Endothelial cell of umbilical vein (primary cell): Measurements from ENCODE around the gene KCNJ15. TPM values are rescaled to one million over a fixed set of nuclear protein-coding genes. Genes with fewer than 3 reads are reported as not detected.

ENCODE experiments used
- BruUV-seq: library from RNA; stranded (reverse); fragments of 400-500 nt; replicated peaks from 2 replicates; lab custom pipeline; 2021; lab: Mats Ljungman, UMichigan
- CTCF ChIA-PET: fragments of 300-600, 350-600 bp; sonication (Branson Sonifier 250); formaldehyde crosslinking; loops from one replicate; lab custom pipeline; 2021; ENCODE audit warnings: antibody characterized with exemption, inconsistent platforms; lab: Charles Lee
- POLR2A ChIA-PET: fragments of 300-600, 350-600 bp; sonication (Branson Sonifier 250); formaldehyde crosslinking; loops from one replicate; lab custom pipeline; 2021; ENCODE audit warnings: antibody characterized with exemption, inconsistent platforms; lab: Charles Lee
- DNase-seq: peaks from one replicate; pipeline ENCODE4 v3.0.0-alpha.2; 2011; ENCODE audit warnings: low read depth, low spot score
- FAIRE-seq: peaks from 2 replicates; lab custom pipeline; 2011; peaks lifted over from hg19 to GRCh38; lab: Jason Lieb, UNC
- H2AFZ ChIP-seq: 2 replicates; pipeline ENCODE4 v1.6.0; 2012; ENCODE audit warnings: low read depth, low read length, control low read depth, inconsistent platforms
- H3K27ac ChIP-seq: 2 replicates; pipeline ENCODE4 v1.5.1; 2011; ENCODE audit warnings: low read depth, mild to moderate bottlenecking, control low read depth, low read length, moderate library complexity; ENCODE audit not compliant: insufficient read depth
- H3K27me3 ChIP-seq, 2 experiments: 2 replicates each; pipeline versions ENCODE4 v1.6.0 to v1.6.1; 2011; ENCODE audit warnings: low read length in 2 of 2, mixed read lengths in 1 of 2; ENCODE audit not compliant: control insufficient read depth in 2 of 2, insufficient read depth in 2 of 2
- H3K36me3 ChIP-seq, 2 experiments: 2 replicates in 1 of 2; 3 replicates in 1 of 2; pipeline ENCODE4 v1.5.1; 2011; ENCODE audit warnings: low read length in 2 of 2, mild to moderate bottlenecking in 1 of 2, moderate library complexity in 1 of 2; ENCODE audit not compliant: control insufficient read depth in 2 of 2, insufficient read depth in 2 of 2; ENCODE audit errors: extremely low read depth in 1 of 2
- H3K4me1 ChIP-seq: 3 replicates; pipeline ENCODE4 v1.5.1; 2011; ENCODE audit warnings: mild to moderate bottlenecking, low read length; ENCODE audit not compliant: control insufficient read depth, insufficient read depth; ENCODE audit errors: extremely low read depth
- H3K4me2 ChIP-seq: 2 replicates; pipeline ENCODE4 v1.6.1; 2011; ENCODE audit warnings: low read length, control low read depth, mixed read lengths; ENCODE audit not compliant: insufficient read depth
- H3K4me3 ChIP-seq, 3 experiments: fragments of 200-600 bp in 1 of 3; sonication (generic), shearing (Covaris generic) in 1 of 3; replicated peaks in 1 of 3; 2 replicates each; pipeline ENCODE4 v1.5.1; 2011 to 2016; ENCODE audit warnings: control low read depth in 3 of 3, low read length in 3 of 3, mild to moderate bottlenecking in 2 of 3, inconsistent platforms in 1 of 3, low read depth in 1 of 3, moderate library complexity in 1 of 3; ENCODE audit not compliant: insufficient read depth in 1 of 3
- H3K79me2 ChIP-seq: 2 replicates; pipeline ENCODE4 v1.6.0; 2012; ENCODE audit warnings: low read length, inconsistent platforms; ENCODE audit not compliant: control insufficient read depth, insufficient read depth
- H3K9ac ChIP-seq: replicated peaks from 2 replicates; pipeline ENCODE3; 2011; ENCODE audit warnings: low read length, control low read depth; ENCODE audit not compliant: insufficient read depth; ENCODE audit errors: extremely low read depth
- H3K9me1 ChIP-seq: replicated peaks from 3 replicates; pipeline ENCODE4 v1.6.0; 2011; ENCODE audit warnings: mild to moderate bottlenecking, low read length; ENCODE audit not compliant: control insufficient read depth, insufficient read depth; ENCODE audit errors: extremely low read depth
- H3K9me3 ChIP-seq: replicated peaks from 2 replicates; pipeline ENCODE4 v1.5.1; 2012; ENCODE audit warnings: low read length, inconsistent platforms; ENCODE audit not compliant: control insufficient read depth, insufficient read depth
- H4K20me1 ChIP-seq: replicated peaks from 2 replicates; pipeline ENCODE3; 2011; ENCODE audit warnings: mild to moderate bottlenecking, low read length; ENCODE audit not compliant: control insufficient read depth, insufficient read depth; ENCODE audit errors: extremely low read depth
- CTCF ChIP-seq, 2 donors: IDR thresholded peaks; 1 replicate in 1 of 2; 2 replicates in 1 of 2; pipeline ENCODE4 v1.5.1; 2011; ENCODE audit warnings: low read length in 2 of 2, mild to moderate bottlenecking in 2 of 2, moderate library complexity in 2 of 2, control low read depth in 1 of 2, inconsistent platforms in 1 of 2, low read depth in 1 of 2; ENCODE audit not compliant: insufficient read depth in 1 of 2; ENCODE audit errors: extremely low read depth in 1 of 2
- EZH2 ChIP-seq: IDR thresholded peaks from 2 replicates; pipeline ENCODE4 v1.6.1; 2012; ENCODE audit warnings: borderline replicate concordance, low read depth, mild to moderate bottlenecking, moderate library complexity, low read length, inconsistent platforms; ENCODE audit not compliant: severe bottlenecking
- FOS ChIP-seq: IDR thresholded peaks from 2 replicates; pipeline ENCODE4 v1.6.1; 2011; ENCODE audit warnings: mild to moderate bottlenecking, low read length, moderate library complexity, borderline replicate concordance; ENCODE audit not compliant: insufficient read depth
- GATA2 ChIP-seq: IDR thresholded peaks from 2 replicates; pipeline ENCODE4 v1.7.0; 2011; ENCODE audit warnings: low read depth, mild to moderate bottlenecking, moderate library complexity, mixed read lengths, low read length; ENCODE audit not compliant: insufficient read length, insufficient read depth
- JUN ChIP-seq: IDR thresholded peaks from 2 replicates; pipeline ENCODE4 v1.6.1; 2011; ENCODE audit warnings: borderline replicate concordance, low read depth; ENCODE audit not compliant: insufficient read length, insufficient read depth
- MAX ChIP-seq: IDR thresholded peaks from 2 replicates; pipeline ENCODE4 v1.6.1; 2011; ENCODE audit not compliant: insufficient read depth, insufficient read length
- MYC ChIP-seq: IDR thresholded peaks from one replicate; pipeline ENCODE4 v1.6.1; 2011; ENCODE audit warnings: mild to moderate bottlenecking, low read depth, low read length
- POLR2A ChIP-seq: IDR thresholded peaks from 2 replicates; pipeline ENCODE4 v1.6.1; 2012; ENCODE audit warnings: low read depth, mild to moderate bottlenecking, control low read depth, low read length
- POLR2AphosphoS5 ChIP-seq: IDR thresholded peaks from 2 replicates; pipeline ENCODE4 v1.6.1; 2012; ENCODE audit warnings: low read depth, mild to moderate bottlenecking, control low read depth, low read length, moderate library complexity; ENCODE audit not compliant: insufficient read depth
- dilution Hi-C: fragments of 300-500 bp; cut with MboI; formaldehyde crosslinking; loops from one replicate; pipeline ENCODE4 v1.15.0; 2019; ENCODE audit warnings: low sequenced_read_pairs; ENCODE audit not compliant: extremely low pct_ligation_motif_present
- intact Hi-C: fragments of 100-400 bp; cut with micrococcal nuclease; formaldehyde crosslinking; loops from one replicate; pipeline ENCODE4 v1.10.0; 2022
- polyA plus RNA-seq, 4 experiments: library from polyadenylated mRNA; depleted of rRNA in 3 of 4; stranded (reverse) in 3 of 4; unstranded in 1 of 4; fragments of >200 nt; gene quantifications; 2 replicates each; pipeline versions ENCODE4 v1.2.1 to v1.2.3, GENCODE V29; 2011 to 2012; ENCODE audit warnings: missing spikeins in 1 of 4
- total RNA-seq: library from RNA; stranded (reverse); gene quantifications from 2 replicates; pipeline ENCODE4 v1.2.3, GENCODE V29; 2021

KCNJ15 gene
- total and polyA plus RNA-seq, 2 donors (not counting 3 experiments of a cell fraction or from before 2014, with no cell fraction given), result 1.4 to 1.5 TPM

- FAIRE-seq (no peak), DNase-seq (peak; percentile 12)
- Histone ChIP-seq H3K9me1 (no peaks in the 10 kb centered on the region), H2AFZ (no peak overlapping the region), H3K27ac (no peak overlapping the region), H3K9me3 (no peaks in the 10 kb centered on the region), H3K36me3 (no peaks in the 10 kb centered on the region), H3K9ac (no peak overlapping the region), H3K4me2 (no peak overlapping the region), H4K20me1 (no peaks in the 10 kb centered on the region), H3K79me2 (no peaks in the 10 kb centered on the region), H3K4me1 (peaks cover 18% of the 10 kb centered on the region), H3K4me3 (no peak overlapping the region), H3K27me3 (no peaks in the 10 kb centered on the region)
- CTCF ChIA-PET, result interaction anchor here (1.1 to 3.8 kb wide), 3 partner anchors 15 to 90 kb away, joined by 3 to 20 read pairs (median 5); no protein-coding TSS in a partner anchor
- no TSS peak for BruUV-seq
- dilution Hi-C loops (no loop called here), intact Hi-C loops (loop anchor here (10.0 kb wide), 1 partner anchor 166 kb away; no protein-coding TSS in a partner anchor)
- TF ChIP-seq POLR2A (no peak), MAX (no peak), CTCF (IDR thresholded peaks at IDR 0.05; ENCODE audit: extremely low read depth in 1 of 2, insufficient read depth in 1 of 2, low read depth in 1 of 2, low read length in 2 of 2) (no peak), MYC (no peak), GATA2 (no peak), JUN (no peak), FOS (no peak), POLR2AphosphoS5 (no peak), EZH2 (no peak)
- POLR2A ChIA-PET, result no interaction called here
These were observed 51.8 kb downstream of the KCNJ15 start for GRCh38 chr21:38308532-38309119.
